ENCODE results near the gene CCDC9B.

The CCDC9B gene

DNA sequence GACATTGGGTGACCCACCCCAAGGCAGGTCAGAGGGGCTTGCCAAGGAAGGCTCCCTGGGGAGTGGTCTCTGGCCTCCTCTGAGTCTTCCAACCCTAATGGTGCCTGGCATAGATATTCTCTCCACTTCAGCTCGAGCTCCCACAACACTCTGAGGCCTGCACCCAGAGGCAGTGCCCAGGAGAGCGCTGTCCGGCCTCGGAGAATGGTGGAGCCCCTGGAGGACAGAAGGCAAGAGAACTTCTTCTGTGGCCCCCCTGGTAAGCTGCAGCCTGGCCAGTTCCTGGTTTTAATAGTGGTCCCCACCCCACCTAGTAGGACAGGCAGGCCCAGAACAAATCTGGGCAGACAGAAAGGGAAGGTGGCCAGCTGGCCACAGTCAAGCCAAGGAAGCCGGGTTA is 24.3 kb upstream of the CCDC9B start:
- no peak for DNase-seq

DNA sequence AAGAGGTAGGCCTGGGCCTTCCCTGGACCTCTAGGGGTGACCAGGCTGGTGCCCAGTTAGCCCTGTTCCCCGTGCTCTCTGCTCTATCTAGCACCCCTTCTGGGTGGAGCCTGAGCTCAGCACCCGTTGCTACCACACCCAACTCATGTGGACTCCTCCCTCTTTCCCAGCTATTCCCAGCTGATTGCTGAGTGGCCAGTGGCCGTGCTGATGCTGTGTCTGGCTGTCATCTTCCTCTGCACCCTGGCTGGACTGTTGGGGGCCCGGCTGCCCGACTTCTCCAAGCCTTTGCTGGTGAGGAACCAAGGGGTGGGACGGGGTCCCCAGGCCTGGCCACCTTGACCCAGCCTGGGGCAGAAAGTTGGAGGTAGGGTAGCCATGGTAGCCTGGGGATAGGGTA is 23.5 kb upstream of the CCDC9B start:
- no peak for DNase-seq

DNA sequence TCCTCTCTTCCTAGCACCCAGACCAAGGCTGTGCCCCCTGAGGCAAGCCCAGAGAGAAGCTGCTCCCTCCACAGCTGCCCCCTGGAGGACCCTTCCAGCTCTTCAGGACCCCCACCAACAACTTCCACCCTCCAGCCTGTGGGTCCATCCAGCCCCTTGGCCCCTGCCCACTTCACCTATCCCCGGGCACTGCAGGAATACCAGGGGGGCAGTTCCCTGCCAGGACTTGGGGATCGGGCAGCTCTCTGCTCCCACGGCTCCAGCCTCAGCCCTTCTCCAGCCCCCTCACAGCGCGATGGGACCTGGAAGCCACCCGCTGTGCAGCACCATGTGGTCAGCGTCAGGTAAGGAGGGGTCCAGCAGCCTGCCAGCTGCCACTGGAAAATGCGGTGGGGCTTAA is 22.9 kb upstream of the CCDC9B start:
- no peak for DNase-seq

DNA sequence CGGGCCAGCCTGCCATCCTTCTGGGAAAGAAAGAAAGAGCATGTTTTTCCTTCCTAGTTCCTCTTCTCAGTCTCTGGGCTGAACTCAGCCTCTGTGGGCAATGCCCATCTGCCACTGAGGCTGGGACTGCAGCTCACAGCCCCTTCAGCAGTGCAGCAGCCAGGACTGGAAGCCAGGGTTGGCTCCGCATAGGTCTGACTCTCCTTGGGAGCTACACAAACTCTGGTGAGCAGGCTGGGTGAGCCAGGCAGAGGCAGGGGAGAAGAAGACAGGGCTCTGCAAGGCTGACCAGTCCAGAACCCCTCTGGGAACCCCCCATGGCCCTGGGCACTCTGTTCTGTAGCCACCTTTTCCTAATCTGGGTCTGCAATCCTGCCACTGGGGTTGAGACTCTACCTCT is 20.9 kb upstream of the CCDC9B start:
- DNase-seq = no peak

DNA sequence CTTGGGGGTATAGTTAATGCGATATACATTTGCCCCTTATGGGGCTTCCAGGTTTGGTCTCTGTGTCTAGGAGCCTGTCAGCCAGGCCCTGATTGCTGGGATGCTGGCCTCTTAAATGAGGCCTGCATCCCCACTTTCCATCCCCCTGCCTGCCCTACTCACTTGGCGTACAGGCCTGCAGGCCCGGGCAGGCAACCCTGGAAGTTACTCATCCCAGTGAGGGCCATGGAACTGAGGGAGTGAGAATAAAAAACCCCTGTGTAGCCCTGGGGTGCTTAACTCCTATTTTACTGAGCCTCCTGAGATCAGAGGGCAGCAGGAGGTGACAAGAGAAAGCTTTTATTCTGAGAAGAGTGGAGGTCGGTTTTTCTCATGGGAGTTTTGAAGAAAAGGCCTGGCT is 19.3 kb upstream of the CCDC9B start:
- no peak for DNase-seq

DNA sequence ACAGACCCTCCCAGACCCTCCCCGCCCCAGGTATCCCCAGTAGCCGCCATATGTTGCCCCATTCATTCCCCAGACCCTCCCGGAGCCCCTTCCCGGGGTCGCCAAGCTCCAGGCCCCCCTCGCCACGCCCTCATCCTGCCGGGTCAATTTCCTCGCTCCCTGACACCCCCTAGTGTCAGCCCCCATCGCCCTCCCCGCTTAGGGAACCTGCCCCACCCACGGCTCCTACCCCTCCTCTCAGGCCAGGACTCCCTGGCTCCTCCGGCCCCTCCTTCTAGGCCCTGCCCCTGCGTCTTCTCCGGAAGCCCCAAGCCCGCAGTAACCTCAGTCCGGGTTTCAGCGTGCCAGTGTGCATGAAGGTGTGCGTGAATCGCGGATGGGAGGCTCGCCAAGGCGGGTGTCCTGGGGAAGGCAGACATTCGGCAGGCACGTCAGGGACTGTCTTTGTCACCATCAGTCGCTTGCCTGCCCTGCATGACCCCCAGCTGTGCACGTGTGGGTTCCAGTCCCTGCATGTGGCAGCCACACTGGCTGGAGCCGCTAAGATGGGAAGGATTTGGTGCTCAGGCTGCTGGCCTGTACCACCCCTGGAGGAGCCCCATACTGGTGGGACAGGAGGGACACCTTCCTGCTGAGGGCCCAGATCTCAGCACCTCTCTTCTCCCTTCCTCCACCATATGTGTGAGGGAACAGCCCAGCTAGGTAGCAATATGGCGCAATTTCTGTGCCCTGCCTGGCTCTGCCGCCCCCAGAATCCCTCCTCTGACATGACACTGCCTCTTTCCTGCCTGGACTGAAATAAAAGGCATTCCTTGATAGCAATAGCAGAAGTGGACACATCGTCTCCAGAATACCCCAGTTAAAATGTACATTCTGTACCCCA is 18.0 kb upstream of the CCDC9B start:
- DNase-seq = peak; percentile 29

DNA sequence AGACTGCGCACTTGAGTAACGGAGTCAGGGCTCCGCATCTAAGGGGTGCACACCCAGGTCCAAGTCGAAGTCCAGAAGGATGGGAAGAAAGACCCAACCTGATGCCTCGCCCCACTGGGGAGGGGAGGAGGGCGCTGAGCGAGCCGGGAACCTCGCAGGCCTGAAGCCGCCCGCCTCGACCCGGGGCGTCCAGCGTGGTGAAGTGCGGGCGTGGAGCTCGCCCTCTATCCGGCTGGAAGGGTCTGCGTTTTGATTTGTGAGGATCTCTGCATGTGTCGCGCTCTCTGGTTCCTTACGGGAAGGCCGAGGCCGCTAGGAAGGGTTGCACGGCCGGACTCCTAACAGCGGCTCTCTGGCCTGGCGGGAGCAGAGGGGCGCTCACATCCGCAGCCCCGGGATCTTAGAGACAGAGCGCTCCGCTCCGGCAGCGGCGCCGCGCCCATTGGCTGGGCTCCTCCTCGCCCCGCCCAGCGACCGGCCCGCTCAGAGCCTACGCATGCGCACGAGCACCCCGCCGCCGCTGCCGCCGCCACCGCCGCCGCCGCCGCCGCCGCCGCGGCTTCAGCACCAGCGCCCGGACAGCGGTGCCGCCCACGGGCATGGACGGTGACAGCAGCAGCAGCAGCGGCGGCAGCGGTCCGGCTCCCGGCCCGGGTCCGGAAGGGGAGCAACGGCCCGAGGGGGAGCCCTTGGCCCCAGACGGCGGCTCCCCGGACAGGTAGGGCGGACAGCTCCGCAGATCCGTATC is 17.2 kb upstream of the CCDC9B start, which contains the start of gene DISP2:
Gene DISP2 (plus strand): TSS at position 497 of the 748 bp plus-strand sequence. CDS start 103 bp downstream, at position 600.
- peak; percentile 92 for DNase-seq

DNA sequence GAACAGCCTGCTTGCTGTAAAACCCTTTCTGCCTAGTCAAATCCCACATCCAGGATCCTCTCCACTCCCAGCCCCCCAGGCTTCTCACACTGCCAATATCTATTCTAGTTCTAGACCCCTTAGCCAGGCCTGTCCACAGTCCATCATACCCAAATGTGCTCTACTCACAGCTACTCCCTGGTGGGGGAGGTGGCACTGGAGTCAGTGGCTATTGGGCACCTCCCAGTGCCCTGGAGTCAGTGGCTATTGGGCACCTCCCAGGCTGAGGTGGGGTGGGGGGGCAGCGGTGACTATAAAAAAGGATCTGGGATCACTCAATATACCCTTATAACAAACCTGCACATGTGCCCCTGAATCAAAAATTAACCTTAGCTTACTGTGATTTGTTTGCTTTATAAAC is 16.5 kb upstream of the CCDC9B start:
- no peak for DNase-seq

DNA sequence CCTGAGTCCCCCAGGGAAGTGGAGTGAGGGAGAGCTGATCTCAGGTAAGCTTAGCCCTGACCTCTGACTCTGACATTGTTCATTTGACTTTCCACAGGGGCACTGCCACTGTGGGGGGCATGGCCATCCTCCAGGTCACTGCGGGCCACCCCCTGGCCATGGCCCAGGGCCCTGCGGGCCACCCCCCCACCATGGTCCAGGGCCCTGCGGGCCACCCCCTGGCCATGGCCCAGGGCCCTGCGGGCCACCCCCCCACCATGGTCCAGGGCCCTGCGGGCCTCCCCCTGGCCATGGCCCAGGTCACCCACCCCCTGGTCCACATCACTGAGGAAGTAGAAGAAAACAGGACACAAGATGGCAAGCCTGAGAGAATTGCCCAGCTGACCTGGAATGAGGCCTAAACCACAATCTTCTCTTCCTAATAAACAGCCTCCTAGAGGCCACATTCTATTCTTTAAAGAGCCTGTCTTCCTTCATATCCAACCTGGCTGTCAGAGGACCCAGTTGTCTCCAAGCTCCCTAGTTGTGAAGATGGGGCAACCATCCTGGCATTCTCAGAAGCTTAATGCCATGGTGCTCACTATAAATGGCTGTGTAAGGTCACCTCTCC is 15.3 kb upstream of the CCDC9B start:
- DNase-seq = no peak

DNA sequence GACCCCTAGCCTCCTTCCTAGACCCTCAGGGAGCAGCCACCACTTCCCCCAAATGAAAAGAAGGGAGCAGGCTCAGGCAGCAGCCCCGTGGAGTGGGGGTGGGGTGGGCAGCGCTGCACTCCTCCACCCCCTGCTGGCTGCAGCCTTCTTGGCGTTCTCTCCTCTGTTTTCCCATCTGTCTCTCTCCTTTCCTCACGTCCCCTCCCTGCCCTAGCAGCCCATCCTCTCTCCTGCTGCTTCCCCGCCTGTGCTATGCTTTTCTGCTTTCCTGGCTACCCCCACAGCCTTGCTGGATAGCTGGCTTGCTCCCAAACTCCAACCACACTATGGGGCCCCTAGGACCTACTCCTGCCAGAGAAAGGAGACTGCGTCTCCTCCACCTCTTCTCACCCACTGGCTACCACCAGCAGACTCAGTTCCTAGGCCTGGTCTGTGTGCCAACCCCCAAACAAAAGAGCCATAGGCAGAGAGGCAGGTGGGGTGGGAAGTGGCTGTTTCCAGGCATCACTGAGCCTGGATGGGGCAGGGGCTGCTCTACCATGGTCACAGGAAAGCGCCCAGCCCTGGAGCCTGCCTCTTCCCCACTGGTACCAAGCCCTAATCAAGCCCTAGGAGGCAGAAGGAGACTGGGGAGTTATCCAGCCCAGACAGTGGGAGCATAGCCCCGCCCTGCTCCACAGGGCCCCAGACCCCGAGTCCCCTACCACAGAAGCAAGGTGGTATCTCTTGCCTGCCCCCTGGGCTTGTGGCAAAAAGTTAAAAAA is 13.9 kb upstream of the CCDC9B start:
- DNase-seq = no peak

DNA sequence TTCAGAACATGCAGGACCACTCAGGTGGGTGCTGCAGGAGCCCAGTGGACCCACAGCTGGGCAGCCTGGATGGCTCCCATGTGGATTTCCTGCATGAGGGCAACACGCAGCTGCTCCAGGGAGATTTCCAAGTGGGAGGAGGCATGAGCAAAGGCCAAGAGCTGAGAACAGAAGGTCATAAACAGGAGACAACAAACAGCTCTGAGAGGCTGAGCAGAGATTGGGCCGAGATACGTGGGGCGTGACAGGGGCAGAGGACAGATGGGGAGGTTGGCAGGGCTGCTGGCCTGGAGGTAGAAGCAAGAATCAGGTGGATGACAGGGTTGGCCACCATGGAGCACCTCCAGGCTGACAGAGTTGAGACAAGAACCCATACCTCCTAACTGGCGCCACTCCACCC is 13.0 kb upstream of the CCDC9B start:
- no peak for DNase-seq

DNA sequence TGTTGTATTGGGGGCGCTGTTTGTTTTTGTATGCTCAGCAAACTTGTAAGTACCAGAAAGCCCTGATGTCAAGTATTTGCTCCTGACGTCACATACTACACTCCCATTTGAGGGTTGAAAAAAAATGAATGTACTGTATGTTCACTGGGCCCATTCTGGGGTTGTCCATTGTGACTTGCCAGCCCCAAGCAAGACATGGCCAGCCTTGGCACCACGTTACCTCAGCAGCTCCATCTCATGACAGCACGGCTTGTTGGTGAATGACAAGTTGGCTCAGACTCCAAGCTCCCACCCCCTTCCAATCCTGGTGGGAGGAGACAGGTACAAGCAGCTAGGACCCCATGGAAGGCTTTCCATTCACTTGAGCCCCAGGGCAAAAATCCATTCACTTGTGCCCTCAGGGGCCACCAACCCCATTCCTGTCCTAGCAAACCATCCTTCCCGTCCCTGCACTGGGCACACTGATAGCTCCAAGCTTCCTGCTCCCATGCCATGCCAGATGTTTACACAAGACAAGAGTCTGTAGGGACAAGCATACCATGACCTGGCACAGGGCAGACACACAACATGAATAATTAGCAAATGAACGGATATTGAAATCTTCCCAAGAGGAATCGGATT is 11.7 kb upstream of the CCDC9B start:
- DNase-seq = no peak

DNA sequence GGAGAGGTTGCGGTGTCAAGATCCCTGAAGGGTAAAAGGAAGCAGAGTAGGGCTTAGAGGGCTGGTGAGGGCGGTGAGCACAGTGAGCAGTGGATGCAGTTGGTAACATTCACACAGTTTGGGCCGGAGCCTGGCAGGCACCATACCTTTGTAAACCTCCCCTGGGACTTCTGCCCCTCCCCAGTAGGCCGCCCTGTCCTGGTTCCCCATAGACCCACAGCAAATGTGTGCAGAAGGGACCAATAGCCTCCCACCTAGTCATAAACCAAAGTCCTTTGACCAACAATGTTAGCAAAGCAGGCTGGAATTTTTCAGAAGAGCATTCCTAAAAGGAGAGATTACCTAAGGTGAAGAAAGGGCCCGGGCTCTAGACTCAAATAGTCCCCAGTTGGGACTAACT is 8.4 kb upstream of the CCDC9B start:
- no peak for DNase-seq

DNA sequence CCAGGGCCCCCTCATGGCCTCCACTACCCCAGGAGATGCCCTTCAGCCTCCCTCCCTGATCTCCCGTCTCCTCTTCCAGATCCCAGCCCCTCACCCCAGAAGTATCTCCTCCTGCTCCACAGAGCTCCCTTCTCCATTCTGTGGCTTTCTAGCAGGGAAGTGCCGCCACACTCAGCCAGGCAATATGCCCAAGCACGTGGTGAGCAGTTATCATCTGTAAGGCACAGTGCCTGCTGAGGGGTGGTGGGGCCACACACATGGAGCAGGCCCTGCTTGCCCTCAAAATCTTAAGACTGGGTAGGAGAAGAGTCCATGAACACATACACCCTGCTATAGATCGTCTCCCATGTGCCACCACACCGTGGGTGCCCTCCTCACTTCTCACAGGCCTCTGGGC is 7.7 kb upstream of the CCDC9B start:
- no peak for DNase-seq

DNA sequence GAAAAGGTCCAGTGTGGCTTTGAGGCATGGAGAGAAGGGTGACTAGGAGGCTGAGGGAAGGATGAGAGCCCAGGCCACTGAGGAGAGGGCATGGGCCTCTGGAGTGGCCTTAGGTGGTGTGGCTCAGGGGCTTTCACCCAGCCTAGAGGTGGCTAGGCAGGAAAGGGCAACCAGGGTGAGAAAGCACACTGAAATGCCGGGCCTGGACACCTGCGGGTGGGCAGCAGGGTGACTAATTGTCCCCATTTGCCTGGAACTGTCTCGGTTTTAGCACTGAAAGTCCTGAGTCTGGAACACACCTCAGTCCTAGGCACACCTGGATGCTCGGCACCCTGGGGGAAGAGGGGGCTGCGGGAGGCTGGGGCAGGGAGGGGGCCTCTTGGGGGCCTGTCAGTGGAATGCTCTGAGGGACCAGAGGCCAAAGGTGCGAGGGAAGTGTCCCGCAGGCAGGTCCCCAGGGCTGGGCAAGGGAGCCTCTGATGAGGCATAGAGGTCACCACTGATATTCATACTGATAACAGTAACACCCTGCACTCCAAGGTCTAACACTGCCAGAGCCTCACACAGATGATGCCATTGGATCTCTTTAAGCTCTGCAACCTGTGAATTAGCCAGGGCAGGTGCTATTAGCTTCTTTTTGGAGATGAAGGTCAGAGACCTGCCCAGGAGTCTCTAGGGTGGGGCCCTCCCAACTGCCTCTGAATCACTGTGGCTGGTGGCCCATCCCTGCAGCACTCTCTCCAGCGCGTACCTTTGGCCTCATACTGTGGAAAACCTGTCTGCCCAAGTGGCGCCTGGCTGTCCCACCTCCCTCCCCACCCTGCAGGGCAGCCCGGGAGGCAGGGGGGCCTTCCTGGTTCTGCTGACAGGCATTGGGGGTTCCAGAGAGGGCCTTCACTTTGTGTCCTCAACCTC is 7.1 kb upstream of the CCDC9B start:
- DNase-seq = no peak

DNA sequence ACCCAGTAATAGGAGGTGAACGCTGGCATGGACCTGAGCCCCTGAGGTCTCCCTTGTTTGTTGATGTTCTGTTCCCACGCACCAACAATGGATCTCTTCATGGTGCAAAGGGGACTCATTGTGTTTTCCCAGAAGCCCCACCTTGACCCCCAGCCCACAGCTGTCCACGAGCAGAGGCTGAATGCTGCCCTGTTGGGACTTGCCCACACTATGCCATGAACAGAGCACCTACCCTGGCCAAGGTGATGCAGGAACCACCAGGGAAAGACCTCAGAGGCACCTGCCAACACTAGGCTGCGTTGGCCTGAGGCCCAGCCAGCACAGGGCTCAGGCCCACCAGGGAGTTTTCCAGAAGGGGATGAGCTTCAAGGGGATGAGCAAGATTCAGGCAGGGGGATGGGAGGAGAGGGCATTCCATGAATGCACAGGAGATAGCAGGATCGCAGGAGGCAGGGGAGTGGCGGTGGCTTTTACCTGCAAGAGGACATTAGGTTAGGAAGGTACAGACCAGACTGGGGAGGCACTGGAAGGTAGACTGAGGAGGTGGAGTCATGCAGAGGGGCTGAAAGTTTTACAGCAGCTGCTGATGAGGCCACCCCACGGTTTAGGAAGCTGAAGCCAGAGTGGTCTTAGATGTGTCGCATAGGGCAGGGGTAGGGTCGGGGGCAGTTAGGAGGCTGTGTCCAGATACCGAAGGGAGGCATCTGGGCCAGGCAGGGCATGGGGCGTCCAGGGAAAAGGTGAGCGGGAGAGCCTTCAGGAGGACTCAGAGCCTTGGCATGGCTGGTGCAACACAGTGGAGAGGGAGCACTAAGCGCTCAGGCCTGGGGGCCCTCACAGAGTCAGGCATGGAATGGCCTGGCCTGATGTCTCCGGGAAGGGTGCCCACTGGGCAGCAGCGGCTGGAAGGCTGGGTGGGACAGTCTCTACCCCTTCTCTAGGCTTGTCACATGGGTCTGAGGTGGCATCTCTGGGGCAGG is 6.1 kb upstream of the CCDC9B start:
- DNase-seq = no peak

DNA sequence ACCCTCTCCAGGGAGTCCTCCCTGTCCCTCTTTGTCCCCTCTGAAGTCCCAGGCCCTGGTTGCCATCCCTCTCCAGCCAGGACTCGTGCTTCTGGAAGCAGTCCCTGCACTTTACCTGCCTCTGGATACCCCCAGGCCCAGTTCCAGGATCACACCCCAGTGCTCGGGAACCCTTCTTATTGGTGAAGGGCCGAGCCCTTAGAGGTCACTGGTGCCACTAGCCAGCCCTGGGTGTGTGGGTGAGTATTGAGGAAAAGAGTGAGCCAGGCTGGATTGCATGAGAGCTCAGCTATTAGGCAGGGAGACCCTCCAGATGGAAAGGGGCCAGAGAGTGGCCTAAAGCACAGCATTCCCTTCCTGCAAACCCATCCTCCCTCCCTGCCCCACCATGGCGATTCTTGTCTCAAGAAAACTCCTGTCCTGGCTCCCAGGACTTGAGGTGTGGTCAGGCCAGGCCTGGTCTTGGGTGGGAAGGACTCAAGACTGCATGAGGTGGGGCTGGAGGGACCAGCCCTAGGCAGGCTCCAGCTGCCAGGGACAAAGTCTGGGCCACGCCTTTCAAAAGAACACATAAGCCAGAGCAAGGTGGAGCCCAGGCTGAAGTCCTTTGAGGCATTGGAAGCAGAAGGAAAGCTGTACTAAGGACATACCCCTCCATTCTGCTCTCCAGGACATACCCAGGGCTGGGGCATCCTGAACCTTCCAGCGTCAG is 5.3 kb upstream of the CCDC9B start:
- DNase-seq = no peak

DNA sequence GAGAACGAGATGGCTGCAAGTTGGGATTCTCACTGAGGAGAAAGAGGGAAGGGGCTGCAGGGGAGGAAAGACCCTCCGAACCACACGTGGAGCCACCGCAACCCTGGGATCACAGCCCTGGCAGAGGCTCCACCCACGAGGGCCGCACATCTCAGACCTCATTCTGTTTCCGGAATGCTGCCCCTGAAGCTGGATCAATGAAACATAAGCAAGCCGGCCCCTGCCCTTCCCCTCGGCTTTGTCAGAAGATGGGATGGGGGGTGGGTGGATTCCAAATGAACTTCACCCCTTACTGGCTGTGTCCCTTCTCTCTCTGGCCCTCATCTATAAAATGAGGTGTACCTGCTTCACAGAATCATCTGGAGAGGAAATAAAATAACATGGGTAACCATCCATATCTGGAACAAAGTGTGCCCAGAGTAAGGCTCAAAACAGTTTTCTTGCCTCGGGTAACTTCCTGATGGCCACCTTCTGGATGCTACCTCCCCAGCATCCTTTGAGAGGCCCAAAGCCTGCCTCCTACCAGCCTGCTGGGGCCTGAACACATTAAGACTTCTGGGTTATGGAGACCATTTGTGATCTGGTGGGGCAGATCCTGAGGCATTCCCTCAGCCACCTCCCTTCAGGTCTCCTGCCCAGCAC is 4.6 kb upstream of the CCDC9B start:
- no peak for DNase-seq

DNA sequence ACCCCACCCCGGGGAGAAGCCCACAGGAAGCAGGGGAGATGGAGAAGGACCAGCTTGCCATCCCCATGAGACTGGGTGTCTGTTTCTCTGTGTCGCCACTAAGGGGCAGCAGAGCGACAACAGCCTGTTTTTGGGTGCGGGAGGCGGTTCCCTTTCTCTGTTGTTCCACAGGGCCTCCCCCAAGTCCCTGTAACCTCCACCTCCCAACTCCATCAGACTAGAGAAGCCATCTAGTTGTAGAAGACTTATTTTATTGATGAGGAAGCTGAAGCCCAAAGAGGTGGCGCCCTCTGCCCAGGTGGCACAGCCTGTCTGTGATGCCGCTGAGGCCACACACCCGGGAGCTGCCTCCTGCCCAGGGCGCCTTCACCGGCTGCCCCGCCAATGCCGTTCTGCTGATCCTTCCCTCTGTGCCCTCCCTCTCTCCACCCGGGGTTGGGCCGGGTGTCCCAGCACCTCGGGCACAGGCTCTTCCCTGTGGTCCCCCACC is 3.9 kb upstream of the CCDC9B start:
- DNase-seq = peak; percentile 79
